Cardiac atrium fibroblast (primary cell): ENCODE data around the gene TAX1BP3. TPM values are rescaled to one million over a fixed set of nuclear protein-coding genes. Genes with fewer than 3 reads are reported as not detected.

ENCODE experiments used
- total RNA-seq: library from RNA; depleted of rRNA; stranded (reverse); fragments of >200 nt; gene quantifications from 2 replicates; pipeline ENCODE4 v1.2.3, GENCODE V29; 2015

The TAX1BP3 gene
- 255 and 297 TPM in 2 replicates for total RNA-seq

GRCh38 chr17:3668279-3669084, at the start of gene TAX1BP3, which contains the start of gene EMC6:
Gene TAX1BP3, minus strand, starts transcription at chr17:3668578. Its CDS starts 52 bp downstream, at chr17:3668526.
Gene EMC6, plus strand, starts transcription at chr17:3668812. Its CDS starts 335 bp downstream, at chr17:3669147.

GRCh38 chr17:3695723-3696411, 27.5 kb upstream of the TAX1BP3 start, which contains the start of gene P2RX5:
Gene P2RX5, minus strand, starts transcription at chr17:3696155. Its CDS starts 150 bp downstream, at chr17:3696005.

GRCh38 chr17:3636154-3636907, 32.0 kb downstream of the TAX1BP3 start, which contains the start of the genes CTNS and SHPK:
Gene CTNS, plus strand, starts transcription at chr17:3636760. Its CDS starts 3,447 bp downstream, at chr17:3640207.
Gene SHPK, minus strand, starts transcription at chr17:3636250. Its CDS starts 31 bp downstream, at chr17:3636219.

Other genes starting within 250 kb of the TAX1BP3 start
- not detected in 2 replicates for gene OR1E2, start 234.7 kb downstream of the TAX1BP3 start, total RNA-seq
- gene SPATA22, start 196.8 kb downstream of the TAX1BP3 start, total RNA-seq, result not detected in 2 replicates
- 2.5 and 4.1 TPM in 2 replicates for gene ASPA, start 192.6 kb downstream of the TAX1BP3 start, total RNA-seq
- 0.32 and 9.2 TPM in 2 replicates for gene TRPV3, start 110.8 kb downstream of the TAX1BP3 start, total RNA-seq
- gene TRPV1, start 59.2 kb downstream of the TAX1BP3 start, total RNA-seq, result 0.81 and 2.0 TPM in 2 replicates
- 7.3 and 12.1 TPM in 2 replicates for gene SHPK, start 32.3 kb downstream of the TAX1BP3 start, total RNA-seq
- gene CTNS, start 31.8 kb downstream of the TAX1BP3 start, total RNA-seq, result 14.1 and 39.0 TPM in 2 replicates
- gene EMC6, start 234 bp upstream of the TAX1BP3 start, total RNA-seq, result 19.1 and 40.1 TPM in 2 replicates
- 0.18 and 1.1 TPM in 2 replicates for gene P2RX5, start 27.6 kb upstream of the TAX1BP3 start, total RNA-seq
- 1.3 and 1.5 TPM in 2 replicates for gene HASPIN, start 55.3 kb upstream of the TAX1BP3 start, total RNA-seq
- gene ITGAE, start 132.6 kb upstream of the TAX1BP3 start, total RNA-seq, result 31.8 and 36.3 TPM in 2 replicates
- gene NCBP3, start 177.7 kb upstream of the TAX1BP3 start, total RNA-seq, result 8.6 and 19.7 TPM in 2 replicates
- 3.4 and 4.7 TPM in 2 replicates for gene CAMKK1, start 224.5 kb upstream of the TAX1BP3 start, total RNA-seq
- gene P2RX1, start 247.9 kb upstream of the TAX1BP3 start, total RNA-seq, result 0.49 and 0.90 TPM in 2 replicates